Measurements from ENCODE around the gene VWA5B2.

The VWA5B2 gene

GRCh38 chr3:184229394-184230080 is at the start of gene VWA5B2:
Gene VWA5B2 (plus strand): TSS chr3:184229585. CDS start chr3:184230529, 944 bp downstream.
- H3K27ac ChIP-seq (ENCODE audit: low read depth, low read length) = no peak within 1 kb of the TSS
- no peaks in the 10 kb centered on the region for H3K9me3 ChIP-seq (ENCODE audit: low read length)
- H3K9ac ChIP-seq (ENCODE audit: low read length) = no peak within 1 kb of the TSS
- no peaks in the 10 kb centered on the region for H3K36me3 ChIP-seq (ENCODE audit: insufficient read depth, low read length)
- H3K27me3 ChIP-seq (ENCODE audit: control insufficient read depth in 1 of 2, insufficient read depth in 2 of 2, low read length in 2 of 2) = peaks cover 29 to 62% of the 10 kb centered on the region in 2 donors
- H3K4me3 ChIP-seq (ENCODE audit: low read depth in 1 of 2, low read length in 2 of 2) = peak within 1 kb of the TSS; percentile 35 to 50
- peaks cover 13% of the 10 kb centered on the region for H3K4me1 ChIP-seq (ENCODE audit: insufficient read depth, low read length)

- H3K27ac ChIP-seq (ENCODE audit: low read depth, low read length) = no peak overlapping the region
- H3K4me3 ChIP-seq (ENCODE audit: low read depth in 1 of 2, low read length in 2 of 2) = no peak overlapping the region
- peaks cover 75% of the 10 kb centered on the region for H3K36me3 ChIP-seq (ENCODE audit: insufficient read depth, low read length)
- H3K9ac ChIP-seq (ENCODE audit: low read length) = no peak overlapping the region
- H3K4me1 ChIP-seq (ENCODE audit: insufficient read depth, low read length) = peaks cover 30% of the 10 kb centered on the region
- H3K27me3 ChIP-seq (ENCODE audit: control insufficient read depth in 1 of 2, insufficient read depth in 2 of 2, low read length in 2 of 2) = no peaks in the 10 kb centered on the region
- H3K9me3 ChIP-seq (ENCODE audit: low read length) = no peaks in the 10 kb centered on the region
Measured at GRCh38 chr3:184180165-184180564, 49.2 kb upstream of the VWA5B2 start.

- no peaks in the 10 kb centered on the region for H3K27me3 ChIP-seq (ENCODE audit: control insufficient read depth in 1 of 2, insufficient read depth in 2 of 2, low read length in 2 of 2)
- peaks cover 22% of the 10 kb centered on the region for H3K4me1 ChIP-seq (ENCODE audit: insufficient read depth, low read length)
- H3K9me3 ChIP-seq (ENCODE audit: low read length) = no peaks in the 10 kb centered on the region
- no peak overlapping the region for H3K27ac ChIP-seq (ENCODE audit: low read depth, low read length)
- no peak overlapping the region for H3K4me3 ChIP-seq (ENCODE audit: low read depth in 1 of 2, low read length in 2 of 2)
- H3K36me3 ChIP-seq (ENCODE audit: insufficient read depth, low read length) = peaks cover 75% of the 10 kb centered on the region
- no peak overlapping the region for H3K9ac ChIP-seq (ENCODE audit: low read length)
Measured at GRCh38 chr3:184181596-184181995, 47.8 kb upstream of the VWA5B2 start.

- H3K27ac ChIP-seq (ENCODE audit: low read depth, low read length) = no peak overlapping the region
- no peak overlapping the region for H3K9ac ChIP-seq (ENCODE audit: low read length)
- no peaks in the 10 kb centered on the region for H3K27me3 ChIP-seq (ENCODE audit: control insufficient read depth in 1 of 2, insufficient read depth in 2 of 2, low read length in 2 of 2)
- peaks cover 19% of the 10 kb centered on the region for H3K4me1 ChIP-seq (ENCODE audit: insufficient read depth, low read length)
- H3K9me3 ChIP-seq (ENCODE audit: low read length) = no peaks in the 10 kb centered on the region
- no peak overlapping the region for H3K4me3 ChIP-seq (ENCODE audit: low read depth in 1 of 2, low read length in 2 of 2)
- peaks cover 65% of the 10 kb centered on the region for H3K36me3 ChIP-seq (ENCODE audit: insufficient read depth, low read length)
Measured at GRCh38 chr3:184183679-184184078, 45.7 kb upstream of the VWA5B2 start.

- no peaks in the 10 kb centered on the region for H3K9me3 ChIP-seq (ENCODE audit: low read length)
- peaks cover 65% of the 10 kb centered on the region for H3K36me3 ChIP-seq (ENCODE audit: insufficient read depth, low read length)
- H3K9ac ChIP-seq (ENCODE audit: low read length) = peak overlapping the region; percentile 11
- H3K27ac ChIP-seq (ENCODE audit: low read depth, low read length) = peak overlapping the region; percentile 68
- H3K4me1 ChIP-seq (ENCODE audit: insufficient read depth, low read length) = peaks cover 19% of the 10 kb centered on the region
- H3K4me3 ChIP-seq (ENCODE audit: low read depth in 1 of 2, low read length in 2 of 2) = no peak overlapping the region
- H3K27me3 ChIP-seq (ENCODE audit: control insufficient read depth in 1 of 2, insufficient read depth in 2 of 2, low read length in 2 of 2) = no peaks in the 10 kb centered on the region
Measured at GRCh38 chr3:184184546-184185230, 44.7 kb upstream of the VWA5B2 start.

- Histone ChIP-seq H3K4me1 (ENCODE audit: insufficient read depth, low read length) (peaks cover 19% of the 10 kb centered on the region), H3K36me3 (ENCODE audit: insufficient read depth, low read length) (peaks cover 65% of the 10 kb centered on the region), H3K4me3 (ENCODE audit: low read depth in 1 of 2, low read length in 2 of 2) (peak overlapping the region; percentile 48 to 87), H3K9ac (ENCODE audit: low read length) (peak overlapping the region; percentile 62), H3K27me3 (ENCODE audit: control insufficient read depth in 1 of 2, insufficient read depth in 2 of 2, low read length in 2 of 2) (no peaks in the 10 kb centered on the region), H3K9me3 (ENCODE audit: low read length) (no peaks in the 10 kb centered on the region), H3K27ac (ENCODE audit: low read depth, low read length) (peak overlapping the region; percentile 68)
Measured at GRCh38 chr3:184185461-184186183, 43.8 kb upstream of the VWA5B2 start.

GRCh38 chr3:184186184-184186901 is 43.0 kb upstream of the VWA5B2 start, which contains the start of gene ABCF3:
Gene ABCF3 (plus strand): TSS chr3:184186199. CDS start chr3:184186208, 9 bp downstream.
- peak within 1 kb of the TSS; percentile 68 for H3K27ac ChIP-seq (ENCODE audit: low read depth, low read length)
- H3K36me3 ChIP-seq (ENCODE audit: insufficient read depth, low read length) = peaks cover 62% of the 10 kb centered on the region
- H3K4me3 ChIP-seq (ENCODE audit: low read depth in 1 of 2, low read length in 2 of 2) = peak within 1 kb of the TSS; percentile 48 to 87
- H3K4me1 ChIP-seq (ENCODE audit: insufficient read depth, low read length) = peaks cover 19% of the 10 kb centered on the region
- H3K9ac ChIP-seq (ENCODE audit: low read length) = peak within 1 kb of the TSS; percentile 62
- no peaks in the 10 kb centered on the region for H3K27me3 ChIP-seq (ENCODE audit: control insufficient read depth in 1 of 2, insufficient read depth in 2 of 2, low read length in 2 of 2)
- no peaks in the 10 kb centered on the region for H3K9me3 ChIP-seq (ENCODE audit: low read length)

- no peaks in the 10 kb centered on the region for H3K9me3 ChIP-seq (ENCODE audit: low read length)
- peaks cover 62% of the 10 kb centered on the region for H3K36me3 ChIP-seq (ENCODE audit: insufficient read depth, low read length)
- no peaks in the 10 kb centered on the region for H3K27me3 ChIP-seq (ENCODE audit: control insufficient read depth in 1 of 2, insufficient read depth in 2 of 2, low read length in 2 of 2)
- peak overlapping the region; percentile 48 to 87 for H3K4me3 ChIP-seq (ENCODE audit: low read depth in 1 of 2, low read length in 2 of 2)
- H3K4me1 ChIP-seq (ENCODE audit: insufficient read depth, low read length) = peaks cover 19% of the 10 kb centered on the region
- peak overlapping the region; percentile 62 for H3K27ac ChIP-seq (ENCODE audit: low read depth, low read length)
- H3K9ac ChIP-seq (ENCODE audit: low read length) = peak overlapping the region; percentile 62
Measured at GRCh38 chr3:184186902-184187207, 42.5 kb upstream of the VWA5B2 start.

GRCh38 chr3:184188080-184188479 is 41.3 kb upstream of the VWA5B2 start:
- Histone ChIP-seq H3K9me3 (ENCODE audit: low read length) (no peaks in the 10 kb centered on the region), H3K4me3 (ENCODE audit: low read depth in 1 of 2, low read length in 2 of 2) (no peak overlapping the region), H3K27me3 (ENCODE audit: control insufficient read depth in 1 of 2, insufficient read depth in 2 of 2, low read length in 2 of 2) (no peaks in the 10 kb centered on the region), H3K9ac (ENCODE audit: low read length) (no peak overlapping the region), H3K4me1 (ENCODE audit: insufficient read depth, low read length) (peaks cover 19% of the 10 kb centered on the region), H3K27ac (ENCODE audit: low read depth, low read length) (no peak overlapping the region), H3K36me3 (ENCODE audit: insufficient read depth, low read length) (peaks cover 62% of the 10 kb centered on the region)

GRCh38 chr3:184189421-184189820 is 40.0 kb upstream of the VWA5B2 start:
- Histone ChIP-seq H3K9ac (ENCODE audit: low read length) (no peak overlapping the region), H3K4me1 (ENCODE audit: insufficient read depth, low read length) (peaks cover 19% of the 10 kb centered on the region), H3K9me3 (ENCODE audit: low read length) (no peaks in the 10 kb centered on the region), H3K27me3 (ENCODE audit: control insufficient read depth in 1 of 2, insufficient read depth in 2 of 2, low read length in 2 of 2) (no peaks in the 10 kb centered on the region), H3K4me3 (ENCODE audit: low read depth in 1 of 2, low read length in 2 of 2) (no peak overlapping the region), H3K36me3 (ENCODE audit: insufficient read depth, low read length) (peaks cover 62% of the 10 kb centered on the region), H3K27ac (ENCODE audit: low read depth, low read length) (no peak overlapping the region)

GRCh38 chr3:184192889-184193288 is 36.5 kb upstream of the VWA5B2 start:
- Histone ChIP-seq H3K27me3 (ENCODE audit: control insufficient read depth in 1 of 2, insufficient read depth in 2 of 2, low read length in 2 of 2) (no peaks in the 10 kb centered on the region), H3K36me3 (ENCODE audit: insufficient read depth, low read length) (peaks cover 69% of the 10 kb centered on the region)

More at GRCh38 chr3:184192889-184193288, 36.5 kb upstream of the VWA5B2 start:
- Histone ChIP-seq H3K4me1 (ENCODE audit: insufficient read depth, low read length) (peaks cover under 1% of the 10 kb centered on the region), H3K4me3 (ENCODE audit: low read depth in 1 of 2, low read length in 2 of 2) (no peak overlapping the region), H3K9me3 (ENCODE audit: low read length) (no peaks in the 10 kb centered on the region), H3K9ac (ENCODE audit: low read length) (no peak overlapping the region), H3K27ac (ENCODE audit: low read depth, low read length) (no peak overlapping the region)
